Amniotic stem cell (primary cell): ENCODE data around the gene SYN1.

ENCODE experiments used
- DNase-seq: peaks from one replicate; lab custom pipeline; 2025; lab: John Stamatoyannopoulos, UW

Gene SYN1

DNA sequence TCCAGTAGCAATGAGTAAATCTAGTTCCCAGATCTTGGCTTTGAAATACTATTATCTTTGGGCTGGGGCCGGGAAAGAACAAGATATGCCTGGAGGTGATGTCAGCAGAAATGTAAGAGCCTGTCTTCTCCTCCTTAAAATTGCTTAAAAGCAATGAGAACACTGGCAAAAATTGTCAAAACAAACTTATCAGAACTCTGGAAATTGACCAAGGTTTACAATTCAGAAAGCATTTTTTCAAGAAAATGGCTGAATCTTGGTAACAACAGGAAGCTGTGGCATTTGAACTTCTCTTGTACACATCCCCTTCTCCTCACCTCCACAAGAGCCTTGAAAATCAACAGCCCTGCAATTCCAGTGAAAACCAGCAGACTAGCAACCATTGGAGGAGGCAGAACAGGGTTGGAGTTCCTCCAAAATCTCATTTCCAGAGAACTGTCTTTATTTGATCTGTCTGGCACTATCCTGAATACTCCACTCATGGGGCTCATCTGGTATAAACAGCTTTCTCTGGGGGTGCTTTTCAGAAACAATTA is 23.9 kb downstream of the SYN1 start:
- no peak for DNase-seq

DNA sequence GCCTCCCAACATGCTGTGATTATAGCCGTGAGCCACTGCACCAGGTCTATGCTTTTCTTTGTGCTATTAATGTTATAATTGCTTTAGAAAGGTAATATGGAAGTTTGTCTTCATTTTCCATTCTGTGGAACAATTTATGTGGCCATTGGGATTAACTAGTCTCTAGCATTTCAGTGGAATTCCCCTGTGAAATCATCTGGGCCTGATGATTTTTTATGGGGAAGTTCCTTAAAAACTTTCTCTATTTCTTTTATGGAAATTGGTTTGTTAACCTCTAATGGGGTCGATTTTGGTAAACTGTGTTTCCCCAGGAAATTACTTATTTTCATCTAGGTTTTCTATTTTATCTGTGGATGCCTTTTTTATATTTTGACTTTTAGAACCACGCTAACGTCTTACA is 26.1 kb downstream of the SYN1 start:
- no peak for DNase-seq

DNA sequence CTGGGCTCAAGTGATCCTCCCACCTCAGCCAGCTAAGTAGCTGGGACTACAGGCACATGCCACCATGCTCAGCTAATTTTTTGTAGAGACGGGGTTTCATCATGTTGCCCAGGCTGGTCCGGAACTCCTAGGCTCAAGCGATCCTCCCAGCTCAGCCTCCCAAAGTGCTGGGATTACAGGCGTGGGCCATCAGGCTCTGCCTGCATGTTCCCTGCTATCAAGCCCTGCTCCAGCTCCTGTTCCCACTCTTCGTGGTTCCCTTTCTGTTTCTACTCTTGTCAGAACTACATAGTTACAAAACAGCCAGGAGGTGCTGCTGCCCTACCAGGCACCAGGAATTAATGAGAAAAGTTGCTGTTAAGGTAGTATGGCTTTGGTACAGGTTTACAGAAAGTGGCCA is 28.7 kb downstream of the SYN1 start:
- no peak for DNase-seq

DNA sequence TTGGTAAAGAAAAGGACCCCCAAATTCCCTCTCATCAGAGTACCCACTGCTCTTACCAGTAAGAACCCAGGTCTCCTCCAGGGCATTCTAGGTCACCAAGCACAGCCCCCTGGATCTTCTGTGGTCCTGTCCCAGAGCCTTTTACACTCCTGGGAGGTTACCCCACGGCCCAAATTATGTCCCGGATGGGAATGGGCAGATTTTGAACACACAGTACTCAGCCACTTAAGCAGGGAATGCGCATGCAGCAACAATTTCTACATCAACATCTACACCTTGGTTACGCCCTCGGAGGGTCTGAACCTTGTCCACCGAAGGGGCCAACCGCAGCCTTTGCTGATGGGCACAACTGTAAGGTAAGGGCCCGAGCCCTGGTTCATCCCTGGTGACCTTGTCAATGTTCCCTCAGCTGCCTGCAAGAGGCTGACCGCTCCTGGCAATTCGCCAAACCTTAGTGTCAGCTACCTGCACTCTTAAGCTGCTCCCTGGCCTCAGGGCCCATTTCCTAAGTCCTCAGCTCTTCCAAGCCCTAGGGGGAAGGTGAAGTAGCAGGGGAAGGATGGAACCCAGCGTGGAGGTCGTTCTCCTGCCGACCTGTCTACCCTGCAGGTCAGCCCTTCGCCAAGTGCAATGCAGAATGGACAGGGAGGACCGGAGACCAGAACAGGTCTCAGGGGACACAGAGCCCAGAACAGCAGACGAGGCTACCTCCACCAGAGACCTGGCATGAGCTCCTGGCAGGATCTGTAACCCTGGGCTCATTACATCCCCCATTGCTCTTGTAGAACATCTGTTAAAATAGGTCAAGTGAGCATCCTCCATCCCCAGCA is 31.5 kb downstream of the SYN1 start:
- no peak for DNase-seq

DNA sequence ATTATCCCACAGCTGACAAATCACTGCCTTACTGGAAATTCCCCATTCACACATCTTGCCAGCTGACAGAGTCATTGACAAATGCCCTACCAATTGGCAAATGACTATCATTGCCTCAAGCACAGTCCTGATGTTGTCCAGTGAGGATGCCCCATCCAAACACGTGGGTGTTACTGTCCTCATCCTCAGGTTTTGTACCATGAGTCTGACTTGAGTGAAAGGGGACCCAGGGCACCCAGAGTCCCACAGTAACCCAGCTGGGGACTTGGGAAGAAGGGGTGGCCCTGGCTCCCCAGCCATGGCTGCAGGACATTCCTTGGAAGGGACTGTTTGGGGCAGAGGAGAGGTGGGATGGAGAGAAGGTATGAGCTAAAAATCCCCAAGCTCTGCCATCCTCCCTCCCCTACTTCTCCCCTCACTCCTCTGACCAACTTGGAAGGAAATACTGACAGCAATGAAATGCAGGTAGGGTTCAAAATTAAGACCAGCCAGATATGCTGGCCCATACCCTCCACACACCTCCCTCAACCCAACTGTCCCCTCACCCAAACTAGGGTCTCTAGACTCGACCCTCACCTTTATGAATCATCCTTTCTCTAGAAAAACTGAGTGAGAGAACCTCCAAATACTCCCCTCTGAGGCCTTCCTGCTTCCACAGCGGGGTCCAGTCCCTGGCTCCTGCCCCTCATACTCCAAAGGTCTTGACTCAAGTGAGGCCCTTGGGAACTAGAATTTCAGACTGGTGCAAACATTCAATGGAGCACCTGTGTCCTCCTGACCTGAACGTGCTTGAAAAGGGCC is 32.4 kb downstream of the SYN1 start:
- DNase-seq: no peak

DNA sequence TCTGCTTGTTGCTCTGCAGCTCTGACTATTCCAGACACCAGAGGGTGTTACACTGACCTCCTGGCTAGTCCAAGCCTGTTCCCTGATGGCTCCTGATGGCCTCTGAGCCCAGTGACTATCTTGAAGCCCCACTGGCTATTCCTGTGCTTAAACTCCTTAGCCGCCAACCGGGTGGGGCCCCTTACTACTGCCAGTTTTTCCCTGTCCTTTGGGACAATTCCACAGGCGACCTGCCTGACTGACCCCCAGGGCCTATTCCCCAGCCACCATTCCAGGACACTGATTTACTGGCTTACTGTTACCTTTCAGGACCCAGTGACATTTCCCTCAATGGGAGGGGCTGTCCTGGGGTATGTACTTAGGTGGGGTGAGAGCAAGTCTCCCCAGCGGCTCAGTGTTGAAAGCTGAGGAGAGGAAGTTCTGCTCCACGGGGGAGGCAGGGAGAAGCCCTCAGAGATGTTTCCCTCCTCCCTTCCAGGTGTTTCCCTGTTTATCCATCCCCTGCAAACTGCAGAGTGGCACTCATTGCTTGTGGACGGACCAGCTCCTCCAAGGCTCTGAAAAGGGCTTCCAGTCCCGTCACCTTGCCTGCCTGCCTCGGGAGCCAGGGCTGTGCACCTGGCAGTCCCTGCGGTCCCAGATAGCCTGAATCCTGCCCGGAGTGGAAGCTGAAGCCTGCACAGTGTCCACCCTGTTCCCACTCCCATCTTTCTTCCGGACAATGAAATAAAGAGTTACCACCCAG is 33.4 kb downstream of the SYN1 start:
- DNase-seq: no peak

DNA sequence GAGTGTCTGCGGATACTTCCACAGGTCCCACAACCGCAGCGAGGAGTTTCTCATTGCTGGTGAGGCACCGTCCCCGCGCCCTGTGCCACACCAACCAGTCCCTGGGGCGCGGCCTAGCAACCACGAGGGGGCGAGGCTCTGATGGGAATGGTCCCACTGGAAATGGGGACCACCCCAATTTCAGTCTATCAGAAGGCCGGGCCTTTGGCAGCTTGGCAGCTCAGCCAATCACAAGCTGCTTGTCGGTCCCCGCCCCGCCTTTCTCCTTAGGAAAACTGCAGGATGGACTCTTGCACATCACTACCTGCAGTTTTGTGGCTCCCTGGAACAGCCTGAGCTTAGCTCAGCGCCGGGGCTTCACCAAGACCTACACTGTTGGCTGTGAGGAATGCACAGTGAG is 34.4 kb downstream of the SYN1 start:
- DNase-seq: no peak

DNA sequence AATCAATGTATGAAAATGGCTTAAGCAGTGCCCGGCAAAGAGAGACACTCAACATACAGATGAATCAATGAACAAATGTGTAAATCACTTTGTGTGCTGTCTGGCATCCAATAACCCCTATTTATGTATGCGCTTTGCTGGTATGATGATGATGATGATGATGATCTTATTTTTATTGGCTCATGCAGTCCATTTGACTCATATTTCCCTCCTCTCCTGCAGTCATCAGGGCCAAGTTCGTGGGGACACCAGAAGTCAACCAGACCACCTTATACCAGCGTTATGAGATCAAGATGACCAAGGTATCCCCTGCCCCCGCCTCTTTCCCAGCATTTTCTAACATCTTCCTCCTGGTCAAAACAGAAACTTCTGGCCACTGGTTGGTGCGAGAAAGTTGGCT is 34.9 kb downstream of the SYN1 start:
- no peak for DNase-seq

DNA sequence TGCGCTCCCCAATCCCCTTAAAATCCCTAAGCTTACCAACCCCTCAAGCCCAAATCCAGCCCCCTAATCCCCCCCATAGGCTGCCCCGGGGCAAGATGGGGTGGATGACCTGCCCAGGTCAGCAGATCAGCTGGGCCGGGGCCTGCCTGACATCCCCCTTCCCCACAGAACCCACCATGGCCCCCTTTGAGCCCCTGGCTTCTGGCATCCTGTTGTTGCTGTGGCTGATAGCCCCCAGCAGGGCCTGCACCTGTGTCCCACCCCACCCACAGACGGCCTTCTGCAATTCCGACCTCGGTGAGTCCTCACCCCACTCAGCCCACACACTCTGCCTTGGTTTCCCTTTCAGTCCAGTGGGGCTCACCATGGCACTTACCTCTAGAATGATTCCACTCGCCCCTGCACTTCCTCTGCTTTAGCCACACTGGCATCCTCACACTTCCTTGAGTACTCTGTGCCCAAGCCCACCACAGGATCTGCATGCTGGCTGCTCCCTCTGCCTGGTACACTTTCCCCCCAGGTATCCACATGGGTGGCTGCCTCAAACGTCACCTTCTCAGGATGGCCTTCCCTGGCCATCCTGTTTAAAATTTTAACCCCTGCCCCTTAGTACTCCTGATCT is 36.3 kb downstream of the SYN1 start:
- DNase-seq: no peak

DNA sequence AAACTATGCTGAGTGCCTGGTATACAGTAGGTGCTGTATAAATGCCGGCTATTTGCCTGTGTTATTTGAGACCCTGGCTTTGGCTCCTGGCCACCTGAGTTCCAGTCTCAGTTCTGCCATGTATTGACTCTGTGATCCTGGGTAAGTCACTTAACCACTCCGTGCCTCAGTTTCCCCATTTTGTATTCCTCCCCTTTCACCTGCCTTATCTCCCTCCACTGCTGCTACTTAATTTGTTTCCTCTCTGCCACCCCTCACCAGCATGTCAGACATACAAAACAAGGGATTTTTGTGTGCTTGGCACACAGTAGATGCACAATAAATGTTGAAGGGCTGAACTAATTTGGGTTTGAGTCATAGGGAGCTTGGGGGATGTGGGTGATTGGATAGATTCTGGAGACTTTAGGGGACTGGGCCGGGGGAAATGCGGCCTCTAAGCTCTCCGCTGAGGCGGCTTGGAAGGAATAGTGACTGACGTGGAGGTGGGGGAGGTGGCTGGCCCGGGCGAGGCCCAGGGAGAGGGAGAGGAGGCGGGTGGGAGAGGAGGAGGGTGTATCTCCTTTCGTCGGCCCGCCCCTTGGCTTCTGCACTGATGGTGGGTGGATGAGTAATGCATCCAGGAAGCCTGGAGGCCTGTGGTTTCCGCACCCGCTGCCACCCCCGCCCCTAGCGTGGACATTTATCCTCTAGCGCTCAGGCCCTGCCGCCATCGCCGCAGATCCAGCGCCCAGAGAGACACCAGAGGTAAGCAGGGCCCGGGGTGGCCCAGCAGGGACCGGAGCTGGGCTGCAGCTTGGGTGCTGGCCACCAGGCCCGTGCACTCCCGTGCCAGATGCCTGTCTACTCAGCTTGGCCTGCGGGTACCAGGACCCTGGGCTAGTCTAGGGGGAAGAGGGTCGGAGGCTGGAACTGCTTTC is 37.7 kb downstream of the SYN1 start, which contains the start of gene TIMP1:
Gene TIMP1 (plus strand): TSS at position 706 of the 917 bp plus-strand sequence. CDS start 980 bp downstream, outside the sequence.
- peak; percentile 80 for DNase-seq

DNA sequence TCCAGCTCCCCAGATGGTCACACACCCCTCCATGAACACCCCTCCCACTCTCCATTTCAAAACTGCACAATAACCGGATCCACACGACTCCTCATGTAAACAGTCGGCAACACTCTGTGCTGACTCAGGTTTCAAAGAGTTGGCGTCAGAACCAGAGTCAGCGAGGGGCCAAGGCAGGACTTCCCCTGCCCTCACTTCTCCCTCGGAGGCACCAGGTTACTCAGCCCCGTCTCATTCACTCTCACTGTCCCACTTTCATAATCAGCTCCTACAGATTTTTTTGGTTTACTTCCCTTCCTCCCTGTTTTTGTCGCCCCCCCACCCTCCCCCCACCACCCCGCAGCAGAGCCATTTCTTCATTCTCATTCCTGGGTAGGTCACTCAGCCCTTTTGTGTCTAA is 40.1 kb downstream of the SYN1 start:
- DNase-seq: no peak

DNA sequence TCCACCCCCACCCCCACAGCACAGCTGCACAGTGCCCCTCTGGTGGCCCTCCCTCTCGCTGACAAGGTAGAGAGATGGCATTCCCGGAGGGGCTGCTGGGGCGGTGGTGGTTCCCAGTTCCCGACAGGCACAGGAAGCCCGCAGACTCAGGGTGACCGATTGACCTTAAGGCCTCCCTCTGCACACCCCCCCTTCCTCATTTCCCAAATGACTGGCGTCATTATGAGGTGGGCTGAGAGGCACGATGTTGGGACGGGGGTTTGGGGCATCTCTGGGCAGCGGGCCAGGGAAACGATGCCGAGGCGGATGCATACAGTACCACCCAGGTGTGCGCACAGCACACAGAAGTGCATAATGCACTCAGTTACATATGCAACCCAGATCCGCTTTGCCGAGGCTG is 41.0 kb downstream of the SYN1 start:
- no peak for DNase-seq

DNA sequence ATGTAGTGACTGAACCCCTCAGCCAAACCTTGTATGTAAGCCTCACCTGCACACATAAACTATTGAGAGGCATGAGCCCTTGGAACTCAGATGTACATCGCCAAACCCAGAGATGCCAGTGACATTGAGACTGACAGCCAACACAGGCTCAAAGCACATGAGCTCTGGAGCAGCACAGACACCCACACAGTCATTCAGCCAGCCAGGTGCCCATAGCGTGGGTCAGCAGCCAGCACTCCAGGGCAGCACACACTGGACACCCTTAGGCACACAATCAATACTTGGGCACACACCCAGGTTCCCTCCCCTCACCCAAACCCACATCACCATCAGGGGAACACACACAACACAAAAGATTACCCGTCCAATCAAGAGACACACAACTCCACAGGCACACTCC is 41.8 kb downstream of the SYN1 start:
- DNase-seq: no peak

DNA sequence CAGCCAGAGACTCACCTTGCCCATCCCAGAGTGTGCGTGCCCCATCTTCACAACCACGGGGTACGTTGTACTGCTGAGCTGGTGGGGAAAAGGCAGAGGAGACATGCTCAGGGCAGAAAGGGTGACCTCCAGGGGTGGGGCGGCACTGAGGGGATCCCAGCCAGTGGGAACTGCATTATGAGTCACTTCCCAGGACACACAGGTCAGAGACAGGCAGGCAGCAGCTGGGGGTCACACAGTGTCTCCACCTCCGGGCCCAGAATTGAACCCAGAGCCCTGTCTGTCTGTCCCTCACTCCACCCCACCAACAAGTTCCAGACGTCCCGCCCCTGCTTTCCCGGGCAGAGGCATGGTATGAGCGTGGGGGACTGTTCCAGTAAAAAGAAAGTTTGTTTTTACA is 42.2 kb downstream of the SYN1 start:
- DNase-seq: no peak

DNA sequence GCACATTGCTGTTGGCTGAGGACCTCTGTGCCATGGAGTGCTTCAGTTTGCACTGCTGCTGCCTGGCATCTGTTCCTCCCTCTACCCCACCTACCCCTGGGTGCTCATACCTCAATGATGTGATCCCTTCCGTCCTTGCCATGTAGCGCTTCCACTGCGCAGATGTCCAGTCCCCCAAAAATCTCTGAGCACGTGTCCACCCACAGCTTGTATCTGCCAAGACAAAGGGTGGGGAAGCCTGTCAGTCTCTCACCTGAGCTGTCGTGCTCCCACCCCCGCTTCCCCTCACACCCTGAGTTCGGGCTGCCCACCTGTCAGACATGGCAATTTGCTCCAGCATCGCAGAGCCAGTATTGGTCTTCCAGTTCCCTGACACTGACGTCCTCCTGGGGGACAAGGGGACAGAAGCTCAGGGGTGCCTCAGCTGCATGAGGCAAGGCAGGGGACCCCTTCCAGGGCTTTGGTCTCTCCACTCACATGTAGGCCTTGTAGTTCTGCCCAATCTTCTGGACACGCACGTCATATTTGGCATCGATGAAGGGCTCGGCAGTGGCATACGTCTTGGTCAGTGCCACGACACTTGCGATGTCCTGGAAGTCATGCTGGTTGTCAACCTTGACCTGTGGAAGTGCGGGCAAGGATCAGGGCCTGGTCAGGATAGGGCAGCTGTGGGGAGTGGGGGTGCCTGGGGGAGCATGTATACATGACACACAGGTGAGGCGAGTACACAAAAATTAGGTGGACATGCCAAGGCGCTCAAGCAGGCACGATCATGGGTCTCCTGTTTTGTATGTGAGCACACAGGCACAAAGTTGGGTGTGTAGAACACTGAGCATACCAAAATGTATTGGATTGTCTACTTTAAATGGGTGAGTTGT is 43.4 kb downstream of the SYN1 start:
- no peak for DNase-seq

DNA sequence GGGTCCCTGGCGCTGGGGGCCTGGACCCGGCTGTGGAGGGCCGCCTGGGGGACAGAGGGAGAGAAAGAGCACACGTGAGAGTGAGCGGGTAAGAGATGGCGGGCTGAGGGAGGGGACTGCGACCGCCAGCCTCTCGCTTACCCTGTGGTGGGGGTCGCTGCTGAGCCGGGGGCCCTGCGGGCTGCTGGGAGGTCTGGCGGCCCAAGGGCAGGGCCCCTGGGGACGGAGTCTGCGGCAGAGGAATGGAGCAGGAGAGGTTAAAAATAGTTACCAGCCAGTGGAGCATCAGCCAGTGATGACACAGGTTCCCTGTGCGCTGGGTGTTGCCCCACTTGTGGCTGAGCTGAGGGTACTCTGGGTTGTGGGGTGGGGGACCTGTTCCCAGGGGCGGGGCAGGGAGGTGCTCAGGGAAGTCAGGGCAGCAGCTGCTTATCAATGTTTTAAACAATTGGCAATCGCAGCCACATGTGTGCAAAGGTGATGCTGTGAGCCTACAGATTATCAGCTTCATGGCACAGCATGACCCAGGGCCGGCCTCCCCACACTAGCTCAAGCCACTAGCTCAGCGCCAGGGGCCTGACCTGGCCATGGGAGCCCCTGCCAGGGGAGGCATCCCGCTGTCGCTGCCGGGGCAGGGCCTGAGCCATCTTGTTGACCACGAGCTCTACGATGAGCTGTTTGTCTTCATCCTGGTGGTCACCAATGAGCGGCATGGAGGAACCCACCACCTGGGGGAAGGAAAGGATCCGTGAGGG is 44.9 kb downstream of the SYN1 start:
- DNase-seq: no peak

DNA sequence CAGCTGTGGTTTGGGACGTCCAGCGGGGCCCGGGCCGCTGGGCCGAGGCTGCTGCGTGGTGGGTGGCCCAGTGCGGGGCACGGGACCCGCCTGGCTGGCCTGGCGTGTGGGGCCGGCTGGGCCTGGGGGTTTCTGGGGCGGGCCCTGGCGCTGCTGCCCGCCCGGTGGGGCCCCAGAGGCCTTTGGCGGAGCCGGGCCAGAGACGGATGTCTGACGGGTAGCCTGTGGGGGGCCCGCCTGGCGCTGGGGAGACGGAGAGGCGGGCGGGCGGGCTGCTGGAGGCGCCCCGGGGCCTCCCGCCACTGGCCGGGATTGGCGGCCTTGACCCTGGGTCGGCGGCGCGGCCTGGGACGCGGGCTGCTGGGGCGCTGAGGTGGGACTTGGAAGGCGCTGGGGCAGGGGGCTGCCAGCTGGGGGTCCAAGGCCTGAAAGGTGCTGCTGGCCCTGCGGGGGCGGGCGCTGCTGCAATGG is 45.5 kb downstream of the SYN1 start:
- DNase-seq: no peak

DNA sequence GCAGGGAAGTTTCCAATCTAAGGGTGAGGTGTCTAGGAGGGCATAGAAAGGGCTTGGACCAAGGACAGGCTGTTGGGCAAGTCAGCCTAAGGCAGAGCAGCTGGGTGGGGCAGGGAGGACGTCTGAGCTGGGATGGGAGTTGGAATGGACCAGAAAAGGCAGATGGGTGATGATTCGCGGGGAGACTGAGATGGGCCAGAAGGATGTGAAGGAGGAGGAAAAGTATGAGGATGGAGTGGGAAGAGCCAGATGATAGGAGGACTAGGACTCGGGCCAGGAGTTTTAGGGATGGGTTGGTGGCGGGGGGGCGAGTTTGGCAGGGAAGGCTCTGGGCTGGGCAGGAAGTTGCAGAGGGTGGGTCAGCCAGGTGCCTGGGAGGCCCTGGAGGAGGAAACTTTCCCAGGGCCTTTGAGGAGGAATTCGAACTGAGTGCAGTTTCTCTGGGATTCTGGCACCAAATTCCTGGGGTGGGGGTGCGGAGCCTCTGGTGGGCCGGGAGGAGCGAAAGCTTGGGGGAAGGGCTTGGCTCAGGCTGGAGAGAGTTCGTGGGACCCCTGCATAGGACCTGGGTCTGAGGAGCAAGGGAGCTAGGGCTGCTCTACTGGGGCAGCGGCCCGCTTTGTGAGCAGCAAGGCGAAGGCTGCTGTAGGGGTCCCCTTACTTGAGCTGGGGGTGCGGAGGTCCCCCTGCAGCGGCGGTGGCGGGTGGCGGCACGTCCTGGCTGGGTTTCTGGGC is 46.1 kb downstream of the SYN1 start:
- no peak for DNase-seq
